ENCODE measurements around the gene PKNOX2. TPM values are rescaled to one million over a fixed set of nuclear protein-coding genes. Genes with fewer than 3 reads are reported as not detected.
A peak's percentile ranks its signal among the peaks of the same experiment; 100 is the strongest.

PKNOX2 gene
- total and polyA plus RNA-seq, 10 donors, result 0.80 to 8.9 (median 3.5) TPM

GRCh38 chr11:125239585-125240560 is 75.3 kb downstream of the PKNOX2 start:
- intact Hi-C loops (cut with DNase I; ENCODE audit: low total_unique reads), result no loop called here

DNA sequence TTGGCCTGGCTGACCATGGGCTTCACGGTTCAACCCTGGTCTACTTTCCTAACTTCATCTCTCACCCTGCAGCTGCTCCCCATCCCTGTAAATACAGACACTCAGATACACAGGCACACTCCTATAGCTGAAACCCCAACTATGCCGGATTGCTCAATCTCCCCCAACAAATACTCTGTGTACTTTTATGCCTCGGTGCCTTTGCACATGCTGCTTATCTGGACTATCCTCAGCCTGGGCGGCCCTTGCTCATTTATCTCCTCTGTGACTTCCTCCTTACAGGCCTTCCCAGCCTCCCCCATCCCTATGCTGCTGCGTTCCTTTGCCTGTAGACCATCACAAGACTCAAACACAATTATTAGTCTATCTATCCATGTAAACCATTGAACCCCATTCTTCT is 76.6 kb downstream of the PKNOX2 start:
- TF ChIP-seq POLR2AphosphoS5 (IDR thresholded peaks at IDR 0.05) (no peak), POLR2A (IDR thresholded peaks at IDR 0.05) (no peak)
- TF ChIP-seq, protein P1, sequence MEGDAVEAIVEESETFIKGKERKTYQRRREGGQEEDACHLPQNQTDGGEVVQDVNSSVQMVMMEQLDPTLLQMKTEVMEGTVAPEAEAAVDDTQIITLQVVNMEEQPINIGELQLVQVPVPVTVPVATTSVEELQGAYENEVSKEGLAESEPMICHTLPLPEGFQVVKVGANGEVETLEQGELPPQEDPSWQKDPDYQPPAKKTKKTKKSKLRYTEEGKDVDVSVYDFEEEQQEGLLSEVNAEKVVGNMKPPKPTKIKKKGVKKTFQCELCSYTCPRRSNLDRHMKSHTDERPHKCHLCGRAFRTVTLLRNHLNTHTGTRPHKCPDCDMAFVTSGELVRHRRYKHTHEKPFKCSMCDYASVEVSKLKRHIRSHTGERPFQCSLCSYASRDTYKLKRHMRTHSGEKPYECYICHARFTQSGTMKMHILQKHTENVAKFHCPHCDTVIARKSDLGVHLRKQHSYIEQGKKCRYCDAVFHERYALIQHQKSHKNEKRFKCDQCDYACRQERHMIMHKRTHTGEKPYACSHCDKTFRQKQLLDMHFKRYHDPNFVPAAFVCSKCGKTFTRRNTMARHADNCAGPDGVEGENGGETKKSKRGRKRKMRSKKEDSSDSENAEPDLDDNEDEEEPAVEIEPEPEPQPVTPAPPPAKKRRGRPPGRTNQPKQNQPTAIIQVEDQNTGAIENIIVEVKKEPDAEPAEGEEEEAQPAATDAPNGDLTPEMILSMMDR (IDR thresholded peaks at IDR 0.05 in 8 of 11, conservative IDR thresholded peaks at IDR 0.05 in 3 of 11), result no peak
- Histone ChIP-seq H3K27ac (no peak overlapping the region), H3K36me3 (no peaks in the 10 kb centered on the region), H3K9me3 (no peaks in the 10 kb centered on the region), H3K27me3 (replicated peaks in 1 of 7) (peaks cover 0 to 16% (median 0%) of the 10 kb centered on the region in 7 donors), H3K4me3 (no peak overlapping the region), H3K4me1 (peaks cover 0 to 12% (median 0%) of the 10 kb centered on the region in 6 donors)
- intact Hi-C loops (cut with DNase I; ENCODE audit: low total_unique reads), result no loop called here
- no peak for DNase-seq
- 85 to 94% (median 91%) methylated on average over 5 of the region's 5 CpGs for WGBS, 5 donors

More at GRCh38 chr11:125239585-125240560, 75.3 kb downstream of the PKNOX2 start:
- no peak for DNase-seq
- Histone ChIP-seq H3K4me1 (peaks cover 0 to 22% (median 4%) of the 10 kb centered on the region in 6 donors), H3K36me3 (no peaks in the 10 kb centered on the region), H3K27ac (no peak overlapping the region), H3K27me3 (replicated peaks in 1 of 7) (peaks cover 0 to 18% (median 0%) of the 10 kb centered on the region in 7 donors), H3K9me3 (no peaks in the 10 kb centered on the region), H3K4me3 (no peak overlapping the region)
- WGBS, 5 donors, result 58 to 66% (median 60%) methylated on average over 26 of the region's 26 CpGs
- TF ChIP-seq POLR2A (IDR thresholded peaks at IDR 0.05) (no peak), POLR2AphosphoS5 (IDR thresholded peaks at IDR 0.05) (no peak)
- TF ChIP-seq, protein P1 (IDR thresholded peaks at IDR 0.05 in 8 of 11, conservative IDR thresholded peaks at IDR 0.05 in 3 of 11), result no peak

DNA sequence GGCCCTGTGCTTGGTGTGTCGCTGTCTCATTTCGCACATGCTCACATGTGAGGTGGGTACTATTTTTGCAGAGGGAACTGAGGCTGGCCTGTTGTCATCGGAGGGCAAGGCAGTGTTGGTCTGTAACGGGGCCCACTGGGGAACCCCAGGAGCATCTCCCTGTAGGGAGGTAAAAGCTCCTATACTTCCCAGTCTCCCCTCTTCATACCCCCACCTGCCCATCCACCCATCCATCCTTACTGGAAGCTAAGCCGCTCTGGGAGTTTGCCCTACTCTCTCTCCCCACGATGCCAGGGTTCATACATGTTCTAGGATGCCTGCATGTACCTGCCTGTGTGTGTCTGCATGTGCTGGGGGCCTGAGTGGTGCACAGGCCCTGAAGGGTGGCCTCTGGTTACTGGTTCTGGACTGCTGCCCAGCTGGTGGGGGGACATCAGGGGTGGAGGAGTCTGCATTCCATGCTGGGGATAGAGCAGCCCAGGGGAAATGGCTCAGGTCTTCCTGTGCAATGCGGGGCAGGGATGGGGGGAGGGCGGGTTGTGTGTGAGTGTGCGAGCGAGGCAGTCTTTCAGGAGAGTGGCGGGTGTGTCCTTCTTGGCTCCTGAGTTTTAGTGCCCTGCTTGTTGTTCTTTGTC is 77.7 kb downstream of the PKNOX2 start:
- no peak for TF ChIP-seq POLR2A (IDR thresholded peaks at IDR 0.05)
- TF ChIP-seq POLR2AphosphoS5 (IDR thresholded peaks at IDR 0.05), result no peak
- TF ChIP-seq, protein P1 (IDR thresholded peaks at IDR 0.05 in 8 of 11, conservative IDR thresholded peaks at IDR 0.05 in 3 of 11), result no peak
- Histone ChIP-seq H3K4me3 (no peak overlapping the region), H3K36me3 (no peaks in the 10 kb centered on the region), H3K27me3 (replicated peaks in 1 of 7) (peaks cover 0 to 18% (median 0%) of the 10 kb centered on the region in 7 donors), H3K4me1 (peaks cover 0 to 12% (median 0%) of the 10 kb centered on the region in 6 donors), H3K9me3 (no peaks in the 10 kb centered on the region), H3K27ac (no peak overlapping the region)
- intact Hi-C loops (cut with DNase I; ENCODE audit: low total_unique reads), result no loop called here
- peak; percentile 40 for DNase-seq
- WGBS, 5 donors, result 83 to 89% (median 87%) methylated on average over 11 of the region's 11 CpGs

- H3K4me3 ChIP-seq, result no peak overlapping the region
- H3K27ac ChIP-seq, result no peak overlapping the region
- 44 to 81% (median 60%) methylated on average over 3 to 4 of the region's 4 CpGs for WGBS, 5 donors
- no peaks in the 10 kb centered on the region for H3K9me3 ChIP-seq
- TF ChIP-seq POLR2A (IDR thresholded peaks at IDR 0.05) (no peak), POLR2AphosphoS5 (IDR thresholded peaks at IDR 0.05) (no peak)
- TF ChIP-seq, protein P1 (IDR thresholded peaks at IDR 0.05 in 8 of 11, conservative IDR thresholded peaks at IDR 0.05 in 3 of 11), result no peak
- no peaks in the 10 kb centered on the region for H3K36me3 ChIP-seq
- intact Hi-C loops (cut with DNase I; ENCODE audit: low total_unique reads), result no loop called here
- peaks cover 0 to 21% (median 0%) of the 10 kb centered on the region in 7 donors for H3K27me3 ChIP-seq (replicated peaks in 1 of 7)
- DNase-seq, result peak; percentile 51
- H3K4me1 ChIP-seq, result peaks cover 0 to 9% (median 0%) of the 10 kb centered on the region in 6 donors
Observed at GRCh38 chr11:125244166-125244565, 79.6 kb downstream of the PKNOX2 start.
